Calu3 (cell line): ENCODE data around the gene CFAP20DC. TPM values are rescaled to one million over a fixed set of nuclear protein-coding genes. Genes with fewer than 3 reads are reported as not detected.

Experiments
- BruUV-seq: library from RNA; stranded (reverse); fragments of 400-500 nt; replicated peaks from 2 replicates; lab custom pipeline; 2021; lab: Mats Ljungman, UMichigan
- CTCF ChIA-PET: fragments of 300-600 bp; sonication (Branson Sonifier 250); formaldehyde crosslinking; loops from one replicate; lab custom pipeline; 2022; ENCODE audit warnings: antibody characterized with exemption; lab: Charles Lee
- DNase-seq: peaks from one replicate; pipeline ENCODE4 v3.0.0; 2022
- H3K27ac Mint-ChIP-seq: one replicate; pipeline ENCODE4 v1.8.0; 2022; ENCODE audit warnings: mixed read lengths; ENCODE audit not compliant: unreplicated experiment
- H3K27me3 Mint-ChIP-seq: one replicate; pipeline ENCODE4 v1.8.0; 2022; ENCODE audit warnings: mixed read lengths; ENCODE audit not compliant: unreplicated experiment
- H3K36me3 Mint-ChIP-seq: one replicate; pipeline ENCODE4 v1.8.0; 2022; ENCODE audit warnings: mild to moderate bottlenecking, moderate library complexity, mixed read lengths; ENCODE audit not compliant: insufficient read depth, unreplicated experiment
- H3K4me1 Mint-ChIP-seq: one replicate; pipeline ENCODE4 v1.8.0; 2022; ENCODE audit warnings: mild to moderate bottlenecking, low read depth, mixed read lengths; ENCODE audit not compliant: unreplicated experiment
- H3K4me3 Mint-ChIP-seq: one replicate; pipeline ENCODE4 v1.8.0; 2022; ENCODE audit warnings: mild to moderate bottlenecking, low read depth, moderate library complexity, mixed read lengths; ENCODE audit not compliant: unreplicated experiment
- H3K9me3 Mint-ChIP-seq: one replicate; pipeline ENCODE4 v1.8.0; 2022; ENCODE audit warnings: low read depth, mixed read lengths; ENCODE audit not compliant: unreplicated experiment
- intact Hi-C: fragments of 100-400 bp; cut with micrococcal nuclease; formaldehyde crosslinking; loops from one replicate; pipeline ENCODE4 v1.10.0; 2022; ENCODE audit not compliant: unreplicated experiment
- total RNA-seq: library from RNA; stranded (reverse); gene quantifications from 2 replicates; pipeline ENCODE4 v1.2.3, GENCODE V29; 2022
- TF ChIP-seq, protein P1 (sequence below): fragments of 200-600 bp; IDR thresholded peaks from one replicate; pipeline ENCODE4 v1.8.0; 2022; ENCODE audit warnings: antibody characterized with exemption; ENCODE audit not compliant: unreplicated experiment

CFAP20DC gene
- total RNA-seq, 1 experiment from 2014 or later = 5.8 TPM

DNA sequence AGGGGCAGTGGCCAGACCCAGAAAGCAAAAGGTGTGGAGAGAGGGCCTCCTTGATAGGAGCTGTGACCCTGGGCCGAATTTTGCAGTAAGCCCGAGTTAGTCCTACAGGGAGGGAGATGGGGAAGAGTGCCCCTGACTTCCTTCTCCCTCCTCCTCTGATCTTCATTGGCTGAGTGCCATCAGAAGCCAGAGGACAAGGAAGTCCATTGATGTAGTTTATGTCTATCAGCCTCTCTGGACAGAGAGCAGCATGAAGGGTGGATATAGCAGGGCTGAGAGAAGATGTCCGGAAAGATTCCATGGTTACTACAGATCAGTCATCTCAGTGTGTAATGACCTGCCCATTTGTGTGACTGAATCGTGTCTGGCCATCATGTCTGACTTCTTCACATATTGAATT lies 280.8 kb downstream of the CFAP20DC start:
- no TSS peak for BruUV-seq
- CTCF ChIA-PET = no interaction called here
- intact Hi-C loops = no loop called here
- Mint-ChIP-seq H3K4me1 (no peaks in the 10 kb centered on the region), H3K9me3 (peaks cover 3% of the 10 kb centered on the region), H3K27ac (no peak overlapping the region), H3K4me3 (no peak overlapping the region), H3K36me3 (no peaks in the 10 kb centered on the region), H3K27me3 (no peaks in the 10 kb centered on the region)
- no peak for DNase-seq
- TF ChIP-seq, protein P1, sequence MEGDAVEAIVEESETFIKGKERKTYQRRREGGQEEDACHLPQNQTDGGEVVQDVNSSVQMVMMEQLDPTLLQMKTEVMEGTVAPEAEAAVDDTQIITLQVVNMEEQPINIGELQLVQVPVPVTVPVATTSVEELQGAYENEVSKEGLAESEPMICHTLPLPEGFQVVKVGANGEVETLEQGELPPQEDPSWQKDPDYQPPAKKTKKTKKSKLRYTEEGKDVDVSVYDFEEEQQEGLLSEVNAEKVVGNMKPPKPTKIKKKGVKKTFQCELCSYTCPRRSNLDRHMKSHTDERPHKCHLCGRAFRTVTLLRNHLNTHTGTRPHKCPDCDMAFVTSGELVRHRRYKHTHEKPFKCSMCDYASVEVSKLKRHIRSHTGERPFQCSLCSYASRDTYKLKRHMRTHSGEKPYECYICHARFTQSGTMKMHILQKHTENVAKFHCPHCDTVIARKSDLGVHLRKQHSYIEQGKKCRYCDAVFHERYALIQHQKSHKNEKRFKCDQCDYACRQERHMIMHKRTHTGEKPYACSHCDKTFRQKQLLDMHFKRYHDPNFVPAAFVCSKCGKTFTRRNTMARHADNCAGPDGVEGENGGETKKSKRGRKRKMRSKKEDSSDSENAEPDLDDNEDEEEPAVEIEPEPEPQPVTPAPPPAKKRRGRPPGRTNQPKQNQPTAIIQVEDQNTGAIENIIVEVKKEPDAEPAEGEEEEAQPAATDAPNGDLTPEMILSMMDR = no peak

DNA sequence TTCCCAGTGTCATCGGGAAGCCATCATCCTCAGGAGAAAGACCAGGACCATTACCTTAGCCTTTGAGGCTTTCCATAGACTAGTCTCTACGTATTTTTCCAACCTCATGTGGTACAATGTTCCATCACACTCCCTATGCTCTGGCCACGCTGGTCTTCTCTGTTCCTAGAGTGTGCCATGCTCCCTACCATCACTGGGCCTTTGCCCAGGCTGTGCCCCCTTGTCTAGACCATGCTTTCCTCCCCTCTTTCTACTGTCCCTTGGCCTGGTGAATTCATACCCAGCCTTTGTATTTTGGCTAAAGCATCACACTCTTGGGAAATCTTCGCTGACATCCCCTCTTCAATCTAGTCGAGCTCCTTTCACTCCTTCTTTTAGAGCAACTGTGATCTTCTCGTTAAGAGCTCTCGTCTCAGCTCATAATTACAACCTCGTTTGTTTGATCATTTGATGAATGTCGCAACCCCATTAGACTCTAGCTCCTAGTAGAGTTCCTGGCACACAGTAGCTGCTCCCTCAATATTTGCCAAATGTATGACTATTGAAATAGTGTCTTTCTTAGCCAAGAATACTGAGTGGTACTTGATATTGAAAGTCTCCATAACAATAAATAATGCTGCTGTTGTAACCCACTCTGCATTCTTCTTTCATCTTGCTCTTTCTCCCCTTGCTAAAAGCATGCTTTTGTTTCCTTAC lies 283.1 kb downstream of the CFAP20DC start:
- Mint-ChIP-seq H3K27ac (no peak overlapping the region), H3K9me3 (peaks cover 8% of the 10 kb centered on the region), H3K4me1 (no peaks in the 10 kb centered on the region), H3K4me3 (no peak overlapping the region), H3K27me3 (no peaks in the 10 kb centered on the region), H3K36me3 (no peaks in the 10 kb centered on the region)
- TF ChIP-seq, protein P1 = no peak
- intact Hi-C loops = no loop called here
- no TSS peak for BruUV-seq
- DNase-seq = no peak
- CTCF ChIA-PET = no interaction called here

DNA sequence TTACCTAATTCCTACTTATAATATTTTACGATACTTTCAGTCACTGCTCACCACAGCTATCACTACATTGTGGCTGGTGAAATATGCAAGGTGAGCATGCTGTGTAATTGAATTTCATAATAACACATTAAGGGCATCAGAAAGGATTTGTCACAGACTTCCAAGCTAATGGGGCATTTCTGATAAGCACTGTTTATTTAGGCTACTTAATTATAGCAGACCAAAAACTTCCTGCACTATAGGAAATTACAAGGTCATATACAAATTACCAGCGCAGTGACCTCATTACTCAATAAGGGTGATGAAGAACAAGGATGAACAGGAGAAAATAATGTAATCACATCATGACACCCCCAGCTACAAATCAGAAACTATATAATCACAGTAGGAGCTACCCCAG lies 294.7 kb downstream of the CFAP20DC start:
- BruUV-seq = no TSS peak
- CTCF ChIA-PET = no interaction called here
- no peaks in the 10 kb centered on the region for H3K27me3 Mint-ChIP-seq
- no peaks in the 10 kb centered on the region for H3K36me3 Mint-ChIP-seq
- no peak for DNase-seq
- TF ChIP-seq, protein P1 = no peak
- H3K9me3 Mint-ChIP-seq = no peaks in the 10 kb centered on the region
- no peaks in the 10 kb centered on the region for H3K4me1 Mint-ChIP-seq
- H3K4me3 Mint-ChIP-seq = no peak overlapping the region
- intact Hi-C loops = no loop called here
- no peak overlapping the region for H3K27ac Mint-ChIP-seq

DNA sequence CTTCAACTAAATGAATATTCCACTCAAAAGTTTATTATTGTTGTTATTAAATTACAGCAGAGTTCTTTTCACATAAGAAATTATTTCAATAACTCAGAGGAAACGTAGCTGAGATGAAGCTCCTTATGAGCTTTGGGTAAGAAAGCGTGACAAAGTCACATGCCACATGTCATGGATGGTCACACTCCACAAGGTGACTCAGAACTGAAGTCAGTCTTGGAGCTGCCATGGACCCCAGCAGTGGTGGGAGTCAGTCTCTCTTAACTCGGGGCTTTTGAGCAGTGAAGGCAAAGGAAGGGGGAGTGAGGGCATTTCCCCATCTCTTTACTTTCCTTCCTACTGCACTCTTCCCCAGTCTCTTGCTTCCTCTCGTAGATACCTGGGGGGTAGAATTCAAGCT lies 295.8 kb downstream of the CFAP20DC start:
- Mint-ChIP-seq H3K4me1 (no peaks in the 10 kb centered on the region), H3K4me3 (no peak overlapping the region), H3K9me3 (no peaks in the 10 kb centered on the region), H3K36me3 (no peaks in the 10 kb centered on the region), H3K27ac (no peak overlapping the region), H3K27me3 (no peaks in the 10 kb centered on the region)
- BruUV-seq = no TSS peak
- CTCF ChIA-PET = no interaction called here
- TF ChIP-seq, protein P1 = no peak
- intact Hi-C loops = no loop called here
- DNase-seq = no peak
